WI38 (cell line): ENCODE data around the gene GTF2IRD1.

Experiments used
- H3K4me3 ChIP-seq: 2 replicates; pipeline ENCODE4 v1.5.1; 2011; ENCODE audit warnings: low read depth, mild to moderate bottlenecking, control low read depth, low read length
- CTCF ChIP-seq: IDR thresholded peaks from 2 replicates; pipeline ENCODE4 v1.5.1; 2012; ENCODE audit warnings: low read depth, mild to moderate bottlenecking, control low read depth, low read length

GTF2IRD1 gene

GRCh38 chr7:74498996-74499834 is 45.5 kb downstream of the GTF2IRD1 start:
- TF ChIP-seq CTCF = no peak
- H3K4me3 ChIP-seq = no peak overlapping the region

DNA sequence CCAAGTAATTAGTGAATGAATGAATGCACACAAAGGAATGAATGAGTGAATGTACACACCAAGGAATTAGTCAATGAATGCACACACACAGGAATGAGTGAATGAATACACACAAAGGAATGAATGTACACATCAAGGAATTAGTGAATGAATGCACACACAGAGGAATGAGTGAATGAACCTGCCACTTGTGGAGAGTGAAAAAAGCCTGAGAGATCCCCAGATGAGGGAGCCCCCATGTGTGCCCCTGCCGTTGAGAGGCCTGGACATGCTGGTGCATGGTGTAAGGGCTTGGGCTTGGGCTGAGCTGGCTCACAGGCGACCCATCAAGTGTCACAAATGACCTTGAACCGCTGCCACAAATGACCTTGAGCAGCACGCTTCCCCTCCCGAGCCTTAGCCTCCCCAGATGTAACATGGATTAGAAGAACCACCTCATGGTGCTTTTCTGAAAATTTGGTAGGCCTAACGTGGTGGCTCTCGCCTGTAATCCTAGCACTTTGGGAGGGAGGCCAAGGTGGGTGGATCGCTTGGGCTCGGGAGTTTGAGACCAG is 46.2 kb downstream of the GTF2IRD1 start:
- TF ChIP-seq CTCF = no peak
- no peak overlapping the region for H3K4me3 ChIP-seq

- TF ChIP-seq CTCF = no peak
- no peak overlapping the region for H3K4me3 ChIP-seq
Measured at GRCh38 chr7:74501298-74501697, 47.6 kb downstream of the GTF2IRD1 start.

DNA sequence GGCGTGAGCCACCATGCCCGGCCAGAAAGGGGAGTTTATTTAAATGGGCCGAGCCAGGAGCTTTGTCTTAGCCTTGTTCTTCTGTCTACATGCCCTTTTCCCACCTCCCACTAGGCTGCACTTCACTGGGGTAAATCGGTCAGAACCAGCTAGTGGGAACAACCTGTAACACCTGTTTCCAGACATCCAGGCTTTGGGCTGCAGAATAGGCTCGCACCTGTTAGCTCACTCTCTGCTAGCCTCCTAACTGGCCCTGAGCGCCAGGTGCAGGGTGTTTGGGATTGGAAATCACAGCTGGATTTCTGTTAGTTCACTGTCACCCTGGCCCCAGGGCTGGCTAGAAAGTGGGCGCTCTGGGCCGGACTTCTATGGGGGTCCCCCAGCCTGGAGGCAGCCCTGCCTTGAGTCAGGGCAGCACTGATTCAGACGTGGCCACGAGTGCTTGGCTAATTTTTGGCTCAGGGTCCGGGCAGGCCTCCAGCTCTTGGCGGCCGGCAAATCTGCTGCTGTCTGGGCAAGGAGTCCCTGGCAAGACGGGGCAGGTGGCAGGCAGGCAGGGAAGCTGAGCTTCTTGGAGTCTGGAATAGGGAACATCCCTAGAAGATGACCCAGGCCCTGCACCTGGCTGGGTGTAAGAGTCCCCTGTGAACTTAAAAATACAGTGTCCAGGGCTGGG is 48.6 kb downstream of the GTF2IRD1 start:
- no peak for TF ChIP-seq CTCF
- H3K4me3 ChIP-seq = no peak overlapping the region

- no peak for TF ChIP-seq CTCF
- no peak overlapping the region for H3K4me3 ChIP-seq
Measured at GRCh38 chr7:74503061-74503460, 49.4 kb downstream of the GTF2IRD1 start.

DNA sequence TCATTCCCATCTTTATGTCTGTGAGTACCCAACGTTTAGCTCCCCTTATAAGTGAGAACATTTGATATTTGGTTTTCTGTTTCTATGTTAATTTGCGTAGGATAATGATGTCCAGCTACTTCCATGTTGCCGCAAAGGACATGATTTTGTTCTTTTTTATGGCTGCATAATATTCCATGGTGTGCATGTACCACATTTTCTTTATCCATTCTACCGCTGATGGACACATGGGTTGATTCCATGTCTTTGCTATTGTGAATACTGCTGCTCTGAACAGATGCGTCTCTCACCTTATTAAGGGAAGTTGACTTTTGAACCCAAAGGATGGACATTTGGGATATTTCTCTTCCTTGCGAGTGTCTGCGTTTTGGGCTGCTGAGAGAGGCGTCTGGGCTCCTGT is 50.2 kb downstream of the GTF2IRD1 start:
- TF ChIP-seq CTCF = no peak
- H3K4me3 ChIP-seq = no peak overlapping the region
